BE2C (cell line): ENCODE measurements around the gene POC5.

Experiments
- DNase-seq: peaks from one replicate; pipeline ENCODE4 v3.0.0-alpha.2; 2020
- H3K27me3 ChIP-seq: fragments of 250-450 bp; sonication (Bioruptor Pico); 2 replicates; pipeline ENCODE4 v1.5.1; 2020; ENCODE audit warnings: mild to moderate bottlenecking
- H3K36me3 ChIP-seq: fragments of 250-450 bp; sonication (Bioruptor Pico); 2 replicates; pipeline ENCODE4 v1.5.1; 2020; ENCODE audit warnings: mild to moderate bottlenecking
- H3K4me1 ChIP-seq: fragments of 250-450 bp; sonication (Bioruptor Pico); 2 replicates; pipeline ENCODE4 v1.5.1; 2020
- H3K4me3 ChIP-seq: 2 replicates; pipeline ENCODE4 v1.5.1; 2011; ENCODE audit warnings: low read depth, low read length
- H3K9me3 ChIP-seq: fragments of 250-450 bp; sonication (Bioruptor Pico); 2 replicates; pipeline ENCODE4 v1.5.1; 2020
- CTCF ChIP-seq: IDR thresholded peaks from 2 replicates; pipeline ENCODE4 v1.5.1; 2012; ENCODE audit warnings: mild to moderate bottlenecking, low read depth, low read length

POC5 gene

GRCh38 chr5:75632321-75632720 is 84.9 kb downstream of the POC5 start:
- Histone ChIP-seq H3K4me3 (no peak overlapping the region), H3K9me3 (no peaks in the 10 kb centered on the region), H3K36me3 (no peaks in the 10 kb centered on the region), H3K4me1 (no peaks in the 10 kb centered on the region), H3K27me3 (no peaks in the 10 kb centered on the region)
- DNase-seq, result no peak
- no peak for TF ChIP-seq CTCF

- H3K9me3 ChIP-seq, result no peaks in the 10 kb centered on the region
- no peaks in the 10 kb centered on the region for H3K36me3 ChIP-seq
- TF ChIP-seq CTCF, result no peak
- H3K4me1 ChIP-seq, result no peaks in the 10 kb centered on the region
- no peak for DNase-seq
- H3K27me3 ChIP-seq, result no peaks in the 10 kb centered on the region
- H3K4me3 ChIP-seq, result no peak overlapping the region
These were observed 86.4 kb downstream of the POC5 start for GRCh38 chr5:75630875-75631274.

GRCh38 chr5:75627801-75628200 is 89.4 kb downstream of the POC5 start:
- Histone ChIP-seq H3K27me3 (no peaks in the 10 kb centered on the region), H3K36me3 (no peaks in the 10 kb centered on the region)

GRCh38 chr5:75626959-75627358 is 90.3 kb downstream of the POC5 start:
- no peak overlapping the region for H3K4me3 ChIP-seq
- no peaks in the 10 kb centered on the region for H3K27me3 ChIP-seq
- no peaks in the 10 kb centered on the region for H3K9me3 ChIP-seq
- no peaks in the 10 kb centered on the region for H3K36me3 ChIP-seq
- H3K4me1 ChIP-seq, result no peaks in the 10 kb centered on the region
- no peak for TF ChIP-seq CTCF
- no peak for DNase-seq

More at GRCh38 chr5:75627801-75628200, 89.4 kb downstream of the POC5 start:
- TF ChIP-seq CTCF, result no peak
- Histone ChIP-seq H3K4me3 (no peak overlapping the region), H3K9me3 (no peaks in the 10 kb centered on the region), H3K4me1 (no peaks in the 10 kb centered on the region)
- DNase-seq, result no peak
